NK-92 treated with Interleukin-12 subunit alpha and Interleukin-12 subunit beta, amount 100 ng/mL, for 24 hours (cell line): ENCODE results near the gene PLEKHF1.

ENCODE experiments used
- DNase-seq: peaks from one replicate; lab custom pipeline; 2025; lab: John Stamatoyannopoulos, UW

PLEKHF1 gene

GRCh38 chr19:29678484-29679106 is 13.3 kb downstream of the PLEKHF1 start:
- DNase-seq: no peak

GRCh38 chr19:29679598-29680210 is 14.4 kb downstream of the PLEKHF1 start:
- DNase-seq: no peak

- peak; percentile 86 for DNase-seq
Measured at GRCh38 chr19:29680447-29680846, 15.2 kb downstream of the PLEKHF1 start.

- no peak for DNase-seq
Measured at GRCh38 chr19:29680937-29681336, 15.7 kb downstream of the PLEKHF1 start.

- DNase-seq: no peak
Measured at GRCh38 chr19:29681422-29682235, 16.4 kb downstream of the PLEKHF1 start.

- DNase-seq: no peak
Measured at GRCh38 chr19:29682236-29682895, 17.1 kb downstream of the PLEKHF1 start.

GRCh38 chr19:29683009-29683408 is 17.7 kb downstream of the PLEKHF1 start:
- no peak for DNase-seq

GRCh38 chr19:29685326-29685725 is 20.1 kb downstream of the PLEKHF1 start:
- DNase-seq: no peak

GRCh38 chr19:29686285-29686805 is 21.1 kb downstream of the PLEKHF1 start:
- DNase-seq: no peak

- peak; percentile 57 for DNase-seq
Measured at GRCh38 chr19:29687244-29687896, 22.1 kb downstream of the PLEKHF1 start.

GRCh38 chr19:29687897-29688728 is 22.9 kb downstream of the PLEKHF1 start:
- DNase-seq: no peak

GRCh38 chr19:29690842-29691241 is 25.6 kb downstream of the PLEKHF1 start:
- peak; percentile 51 for DNase-seq

GRCh38 chr19:29694161-29694560 is 28.9 kb downstream of the PLEKHF1 start:
- no peak for DNase-seq

GRCh38 chr19:29694669-29695627 is 29.7 kb downstream of the PLEKHF1 start:
- DNase-seq: peak; percentile 73

GRCh38 chr19:29695765-29696564 is 30.7 kb downstream of the PLEKHF1 start:
- no peak for DNase-seq

GRCh38 chr19:29696565-29696846 is 31.2 kb downstream of the PLEKHF1 start:
- no peak for DNase-seq

- no peak for DNase-seq
Measured at GRCh38 chr19:29697523-29698261, 32.4 kb downstream of the PLEKHF1 start.

- no peak for DNase-seq
Measured at GRCh38 chr19:29699861-29700260, 34.6 kb downstream of the PLEKHF1 start.
